ENCODE results near the gene SLC38A9. TPM values are rescaled to one million over a fixed set of nuclear protein-coding genes. Genes with fewer than 3 reads are reported as not detected.
"Not testable (repeated sequence)": the region's sequence is repeated elsewhere in the genome, so short reads cannot be mapped to it uniquely, and the experiment has no call there.

Gene SLC38A9
- 10 to 100 TPM in 2 of 3 donors, 1 to 10 TPM in 1; 6.9 to 15.4 (median 15.2) TPM for polyA plus RNA-seq

GRCh38 chr5:55712023-55712859 lies at the start of gene SLC38A9:
SLC38A9 (minus strand) TSS chr5:55712324; CDS start chr5:55697958, 14,366 bp downstream.
- Mint-ChIP-seq H3K9me3 (no peaks in the 10 kb centered on the region), H3K36me3 (no peaks in the 10 kb centered on the region), H3K4me1 (peaks cover 18 to 32% of the 10 kb centered on the region in 2 donors), H3K4me3 (peak within 1 kb of the TSS; percentile 97 to 99 (median 99)), H3K27me3 (ENCODE audit: low read depth in 3 of 3) (peaks cover 0 to 14% (median 4%) of the 10 kb centered on the region in 3 donors), H3K27ac (peak within 1 kb of the TSS; percentile 84 to 96 (median 92))
- peak; percentile 87 to 89 (median 88) for DNase-seq

- H3K36me3 Mint-ChIP-seq, H3K9me3 Mint-ChIP-seq, H3K27ac Mint-ChIP-seq, H3K4me3 Mint-ChIP-seq, DNase-seq: not testable (repeated sequence)
- Mint-ChIP-seq H3K4me1 (peaks cover 10 to 13% of the 10 kb centered on the region in 2 donors), H3K27me3 (ENCODE audit: low read depth in 3 of 3) (peaks cover 5 to 18% (median 16%) of the 10 kb centered on the region in 3 donors)
These were observed 49.6 kb upstream of the SLC38A9 start for GRCh38 chr5:55761721-55762120.

DNA sequence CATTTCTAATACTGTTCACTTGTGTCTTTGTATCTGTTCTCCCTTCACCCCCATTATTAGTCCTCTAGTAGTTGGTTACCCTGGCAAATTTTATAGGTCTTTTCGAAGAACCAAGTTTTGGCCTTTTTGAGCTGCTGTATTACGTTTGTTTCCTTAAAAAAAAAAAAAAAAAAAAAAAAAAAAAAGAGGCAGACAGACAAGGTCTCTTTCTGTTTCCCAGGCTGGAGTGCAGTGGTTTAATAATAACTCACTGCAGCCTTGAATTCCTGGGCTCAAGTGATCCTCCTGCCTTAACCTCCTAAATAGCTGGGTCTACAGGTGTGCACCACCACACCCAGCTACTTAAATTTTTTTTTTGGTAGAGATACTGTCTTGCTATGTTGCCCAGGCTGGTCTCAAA lies 46.6 kb upstream of the SLC38A9 start:
- H3K27me3 Mint-ChIP-seq (ENCODE audit: low read depth in 3 of 3): peaks cover 7 to 18% (median 14%) of the 10 kb centered on the region in 3 donors
- peaks cover 0 to 9% (median 0%) of the 10 kb centered on the region in 6 donors for H3K9me3 Mint-ChIP-seq
- H3K27ac Mint-ChIP-seq: no peak overlapping the region
- no peak for DNase-seq
- H3K4me1 Mint-ChIP-seq: peaks cover 4 to 6% of the 10 kb centered on the region in 2 donors
- no peak overlapping the region for H3K4me3 Mint-ChIP-seq
- H3K36me3 Mint-ChIP-seq: peaks cover 0 to 3% (median 0%) of the 10 kb centered on the region in 3 donors

- H3K9me3 Mint-ChIP-seq: peaks cover 0 to 9% (median 0%) of the 10 kb centered on the region in 6 donors
- peaks cover 0 to 1% of the 10 kb centered on the region in 2 donors for H3K4me1 Mint-ChIP-seq
- peaks cover 7 to 18% (median 14%) of the 10 kb centered on the region in 3 donors for H3K27me3 Mint-ChIP-seq (ENCODE audit: low read depth in 3 of 3)
- no peak for DNase-seq
- no peak overlapping the region for H3K27ac Mint-ChIP-seq
- peaks cover 0 to 3% (median 0%) of the 10 kb centered on the region in 3 donors for H3K36me3 Mint-ChIP-seq
- H3K4me3 Mint-ChIP-seq: no peak overlapping the region
These were observed 46.1 kb upstream of the SLC38A9 start for GRCh38 chr5:55758231-55758630.

DNA sequence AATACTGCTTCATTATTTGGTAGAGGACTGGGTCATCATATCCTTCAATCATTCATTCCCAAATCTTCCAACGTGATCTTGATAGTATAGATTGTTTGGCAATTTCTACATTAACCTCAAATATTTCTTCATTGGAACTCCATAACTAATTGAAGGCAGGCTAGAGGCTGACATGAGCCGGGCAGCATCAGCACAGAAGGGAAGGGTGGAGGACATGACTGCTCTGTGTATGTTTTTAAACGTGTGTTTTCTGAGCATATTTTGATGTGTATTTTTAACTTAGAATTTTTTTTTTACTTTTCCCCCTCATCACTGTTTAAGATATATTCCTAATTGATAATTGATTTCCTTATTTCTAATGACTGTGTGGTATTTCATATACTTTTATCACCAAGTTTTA lies 38.4 kb upstream of the SLC38A9 start:
- peaks cover 0 to 7% (median 1%) of the 10 kb centered on the region in 3 donors for H3K27me3 Mint-ChIP-seq (ENCODE audit: low read depth in 3 of 3)
- H3K9me3 Mint-ChIP-seq: peaks cover 0 to 4% (median 0%) of the 10 kb centered on the region in 6 donors
- DNase-seq: no peak
- H3K4me1 Mint-ChIP-seq: no peaks in the 10 kb centered on the region
- no peak overlapping the region for H3K4me3 Mint-ChIP-seq
- no peaks in the 10 kb centered on the region for H3K36me3 Mint-ChIP-seq
- no peak overlapping the region for H3K27ac Mint-ChIP-seq

- H3K27me3 Mint-ChIP-seq (ENCODE audit: low read depth in 3 of 3): peaks cover 0 to 7% (median 0%) of the 10 kb centered on the region in 3 donors
- H3K27ac Mint-ChIP-seq: no peak overlapping the region
- H3K36me3 Mint-ChIP-seq: no peaks in the 10 kb centered on the region
- H3K4me3 Mint-ChIP-seq: no peak overlapping the region
- peaks cover 0 to 3% (median 0%) of the 10 kb centered on the region in 6 donors for H3K9me3 Mint-ChIP-seq
- H3K4me1 Mint-ChIP-seq: no peaks in the 10 kb centered on the region
- no peak for DNase-seq
These were observed 37.9 kb upstream of the SLC38A9 start for GRCh38 chr5:55750063-55750462.

DNA sequence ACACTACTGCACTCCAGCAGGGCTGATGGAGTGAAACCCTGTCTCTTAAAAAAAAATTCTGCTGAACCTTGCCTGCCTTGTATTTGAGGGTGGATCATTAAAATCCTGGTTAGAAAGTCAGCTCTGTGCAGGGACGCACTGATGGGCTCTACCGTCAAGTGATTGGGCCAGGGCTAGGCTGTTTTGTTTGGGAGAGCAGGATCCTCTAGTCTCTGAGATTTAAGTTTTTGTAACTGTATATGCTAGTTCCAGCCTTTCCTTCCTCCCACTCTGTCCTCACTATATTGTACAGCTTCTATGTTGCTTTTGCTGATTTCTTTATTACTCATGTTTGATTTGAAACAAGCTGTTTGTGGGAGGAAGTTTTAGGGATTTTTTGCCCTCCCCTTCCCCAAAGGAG lies 37.3 kb upstream of the SLC38A9 start:
- no peak for DNase-seq
- no peaks in the 10 kb centered on the region for H3K4me1 Mint-ChIP-seq
- no peak overlapping the region for H3K4me3 Mint-ChIP-seq
- H3K27ac Mint-ChIP-seq: no peak overlapping the region
- no peaks in the 10 kb centered on the region for H3K9me3 Mint-ChIP-seq
- H3K27me3 Mint-ChIP-seq (ENCODE audit: low read depth in 3 of 3): peaks cover 0 to 7% (median 0%) of the 10 kb centered on the region in 3 donors
- no peaks in the 10 kb centered on the region for H3K36me3 Mint-ChIP-seq

DNA sequence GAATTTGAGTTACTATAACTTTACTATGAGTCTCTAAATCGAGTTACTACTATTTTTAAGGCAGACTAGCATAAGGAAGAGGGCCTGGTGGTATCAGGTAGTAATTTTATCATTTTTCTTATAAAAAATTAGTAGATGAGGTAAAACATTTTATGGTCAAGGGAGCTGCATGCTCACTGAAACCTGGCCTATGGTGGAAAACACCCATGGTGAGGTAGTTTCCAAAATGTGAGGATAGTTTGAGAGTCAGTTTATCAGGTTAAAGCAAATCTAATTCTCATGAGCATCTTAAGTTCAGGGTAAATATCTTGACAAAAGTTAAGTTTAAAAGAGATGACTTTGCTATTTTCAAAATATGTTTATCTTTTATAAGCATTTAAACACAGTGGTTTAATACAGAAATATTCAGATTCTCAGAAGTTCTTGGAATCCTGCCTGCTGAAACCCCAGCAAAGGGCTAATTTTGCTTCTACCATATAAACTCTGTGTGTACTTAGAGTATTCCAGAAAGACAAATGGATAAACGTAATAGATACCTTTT lies 35.7 kb upstream of the SLC38A9 start:
- peaks cover 0 to 4% (median 2%) of the 10 kb centered on the region in 3 donors for H3K27me3 Mint-ChIP-seq (ENCODE audit: low read depth in 3 of 3)
- H3K4me3 Mint-ChIP-seq: no peak overlapping the region
- no peak for DNase-seq
- no peak overlapping the region for H3K27ac Mint-ChIP-seq
- no peaks in the 10 kb centered on the region for H3K4me1 Mint-ChIP-seq
- H3K36me3 Mint-ChIP-seq: no peaks in the 10 kb centered on the region
- no peaks in the 10 kb centered on the region for H3K9me3 Mint-ChIP-seq

- Mint-ChIP-seq H3K27me3 (ENCODE audit: low read depth in 3 of 3) (peaks cover 2 to 4% (median 3%) of the 10 kb centered on the region in 3 donors), H3K4me3 (no peak overlapping the region), H3K27ac (no peak overlapping the region), H3K36me3 (no peaks in the 10 kb centered on the region), H3K9me3 (no peaks in the 10 kb centered on the region), H3K4me1 (no peaks in the 10 kb centered on the region)
- DNase-seq: no peak
These were observed 30.7 kb upstream of the SLC38A9 start for GRCh38 chr5:55742778-55743177.

DNA sequence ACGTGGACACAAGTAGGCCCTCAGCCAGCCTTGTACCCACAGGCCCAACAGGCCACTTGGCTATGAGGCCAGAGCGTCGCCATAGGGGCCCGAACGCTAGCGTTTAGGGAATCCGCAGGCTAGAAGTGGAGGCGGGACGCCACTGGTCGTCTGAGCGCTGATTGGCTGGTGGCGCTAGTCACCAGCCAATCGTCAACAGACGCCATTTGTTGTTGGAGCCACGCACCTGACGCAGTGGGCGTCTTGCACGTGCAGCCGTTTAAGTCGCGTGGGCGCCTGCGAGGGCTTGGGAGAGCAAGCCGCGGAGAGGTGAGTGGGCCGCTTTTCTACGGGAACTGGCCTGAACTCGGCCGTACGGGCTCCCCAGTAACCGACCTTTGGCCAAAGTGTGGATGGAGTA lies 25.7 kb upstream of the SLC38A9 start, which contains the start of gene DDX4:
Gene DDX4 (plus strand): TSS at position 269 of the 400 bp plus-strand sequence. CDS start 903 bp downstream, outside the sequence.
- no peak within 1 kb of the TSS for H3K27ac Mint-ChIP-seq
- no peaks in the 10 kb centered on the region for H3K9me3 Mint-ChIP-seq
- no peak for DNase-seq
- peaks cover 2 to 3% (median 3%) of the 10 kb centered on the region in 3 donors for H3K27me3 Mint-ChIP-seq (ENCODE audit: low read depth in 3 of 3)
- H3K36me3 Mint-ChIP-seq: no peaks in the 10 kb centered on the region
- no peaks in the 10 kb centered on the region for H3K4me1 Mint-ChIP-seq
- H3K4me3 Mint-ChIP-seq: no peak within 1 kb of the TSS

DNA sequence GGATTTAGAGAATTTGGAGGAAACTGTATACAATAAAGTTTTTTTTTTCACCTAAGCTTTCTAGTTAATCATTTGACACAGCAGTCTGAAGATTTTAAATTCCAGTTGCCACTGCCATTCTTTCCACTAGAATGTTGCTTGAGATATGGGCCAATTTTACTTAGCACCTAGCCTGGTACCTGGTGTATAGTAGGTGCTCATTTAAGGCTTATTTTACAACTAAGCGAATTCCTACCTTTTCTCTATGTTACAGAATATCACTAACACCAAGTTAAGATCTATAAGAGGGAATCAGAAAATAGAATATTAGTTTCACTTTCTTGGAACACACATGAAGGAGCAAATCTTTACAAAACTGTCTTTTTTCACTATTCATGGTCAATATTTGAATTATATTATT lies 22.5 kb upstream of the SLC38A9 start:
- H3K27ac Mint-ChIP-seq: no peak overlapping the region
- H3K4me1 Mint-ChIP-seq: no peaks in the 10 kb centered on the region
- H3K4me3 Mint-ChIP-seq: no peak overlapping the region
- DNase-seq: no peak
- no peaks in the 10 kb centered on the region for H3K36me3 Mint-ChIP-seq
- no peaks in the 10 kb centered on the region for H3K9me3 Mint-ChIP-seq
- H3K27me3 Mint-ChIP-seq (ENCODE audit: low read depth in 3 of 3): peaks cover 0 to 4% (median 2%) of the 10 kb centered on the region in 3 donors

DNA sequence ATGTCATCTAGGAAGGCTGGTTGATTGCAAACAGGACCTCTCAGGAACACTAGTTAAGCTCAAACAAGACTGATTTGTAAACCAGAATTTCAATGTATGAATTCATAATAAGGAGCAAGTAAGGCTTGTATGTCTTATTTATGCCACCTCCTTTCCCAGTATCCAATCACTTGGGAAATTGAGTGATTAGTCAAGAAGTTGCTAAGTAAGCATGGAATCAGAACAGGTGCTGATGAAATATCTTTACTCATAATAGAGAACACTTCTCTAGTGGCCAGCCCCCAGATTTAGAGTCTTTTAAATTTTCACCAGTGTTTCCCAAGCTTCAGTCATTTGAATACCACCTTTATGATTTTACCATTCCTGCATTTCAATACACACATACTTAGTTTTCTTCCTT lies 20.5 kb upstream of the SLC38A9 start:
- Mint-ChIP-seq H3K9me3 (no peaks in the 10 kb centered on the region), H3K27ac (no peak overlapping the region), H3K27me3 (ENCODE audit: low read depth in 3 of 3) (peaks cover 0 to 2% (median 0%) of the 10 kb centered on the region in 3 donors), H3K36me3 (no peaks in the 10 kb centered on the region), H3K4me3 (no peak overlapping the region), H3K4me1 (no peaks in the 10 kb centered on the region)
- DNase-seq: no peak

DNA sequence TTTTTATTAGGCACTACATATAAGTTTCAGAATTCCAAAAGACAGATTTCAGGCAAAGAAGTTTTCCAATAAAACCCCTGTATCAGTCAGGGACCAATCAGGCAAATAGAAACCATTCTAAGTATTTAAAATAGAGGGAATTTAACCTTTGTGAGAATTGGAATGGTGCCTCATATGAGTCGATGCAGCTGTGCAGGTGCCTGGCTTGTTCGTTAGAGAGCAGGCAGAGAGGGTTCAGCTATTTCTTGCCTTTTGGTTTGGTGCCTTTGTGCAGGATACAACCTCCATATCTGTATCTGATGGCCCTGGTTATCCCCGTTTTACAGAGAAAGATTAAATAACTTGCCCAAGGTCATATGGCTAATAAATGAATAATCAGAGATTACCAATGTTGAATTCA lies 19.7 kb upstream of the SLC38A9 start:
- no peaks in the 10 kb centered on the region for H3K4me1 Mint-ChIP-seq
- H3K36me3 Mint-ChIP-seq: no peaks in the 10 kb centered on the region
- H3K27me3 Mint-ChIP-seq (ENCODE audit: low read depth in 3 of 3): peaks cover 0 to 2% (median 0%) of the 10 kb centered on the region in 3 donors
- no peak overlapping the region for H3K4me3 Mint-ChIP-seq
- no peak overlapping the region for H3K27ac Mint-ChIP-seq
- no peaks in the 10 kb centered on the region for H3K9me3 Mint-ChIP-seq
- DNase-seq: no peak

- Mint-ChIP-seq H3K27me3 (ENCODE audit: low read depth in 3 of 3) (peaks cover 2 to 8% (median 5%) of the 10 kb centered on the region in 3 donors), H3K4me1 (no peaks in the 10 kb centered on the region), H3K36me3 (no peaks in the 10 kb centered on the region), H3K27ac (no peak overlapping the region), H3K9me3 (no peaks in the 10 kb centered on the region), H3K4me3 (no peak overlapping the region)
- DNase-seq: no peak
These were observed 12.2 kb upstream of the SLC38A9 start for GRCh38 chr5:55724281-55724680.
